DOHH2 (cell line): ENCODE measurements around the gene PTGIS.

ENCODE experiments used
- H3F3A ChIP-seq: fragments of 200-600 bp; sonication (generic), shearing (Covaris generic); 2 replicates; pipeline ENCODE4 v1.6.0; 2016; ENCODE audit warnings: antibody characterized with exemption, mild to moderate bottlenecking; ENCODE audit not compliant: control insufficient read depth, insufficient read depth
- H3K27ac ChIP-seq: fragments of 200-600 bp; sonication (generic); 2 replicates; pipeline ENCODE4 v1.5.1; 2014; ENCODE audit warnings: low read depth, mild to moderate bottlenecking, low read length, moderate library complexity
- H3K27me3 ChIP-seq: fragments of 200-600 bp; sonication (generic); 2 replicates; pipeline ENCODE4 v1.6.1; 2014; ENCODE audit warnings: mild to moderate bottlenecking, low read length, mixed read lengths; ENCODE audit not compliant: control insufficient read depth
- H3K36me3 ChIP-seq: fragments of 200-600 bp; sonication (generic); 2 replicates; pipeline ENCODE4 v1.6.1; 2014; ENCODE audit warnings: mild to moderate bottlenecking, low read length, moderate library complexity, mixed read lengths; ENCODE audit not compliant: control insufficient read depth
- H3K4me1 ChIP-seq: fragments of 200-600 bp; sonication (generic); 2 replicates; pipeline ENCODE4 v1.6.1; 2014; ENCODE audit warnings: mild to moderate bottlenecking, low read length, mixed read lengths; ENCODE audit not compliant: control insufficient read depth
- H3K4me2 ChIP-seq: fragments of 200-600 bp; sonication (generic); 2 replicates; pipeline ENCODE4 v1.6.0; 2014; ENCODE audit warnings: mild to moderate bottlenecking, low read length, moderate library complexity
- H3K4me3 ChIP-seq: fragments of 200-600 bp; sonication (generic); 2 replicates; pipeline ENCODE4 v1.5.1; 2014; ENCODE audit warnings: mild to moderate bottlenecking, low read length, mixed read lengths
- H3K79me2 ChIP-seq: fragments of 200-600 bp; sonication (generic); 2 replicates; pipeline ENCODE4 v1.6.1; 2014; ENCODE audit warnings: mild to moderate bottlenecking, low read length, mixed read lengths; ENCODE audit not compliant: control insufficient read depth
- H3K9me2 ChIP-seq: fragments of 200-600 bp; sonication (generic); replicated peaks from 2 replicates; pipeline ENCODE4 v1.6.1; 2014; ENCODE audit warnings: mild to moderate bottlenecking, low read length, mixed read lengths; ENCODE audit not compliant: control insufficient read depth
- H3K9me3 ChIP-seq: fragments of 200-600 bp; sonication (generic); 2 replicates; pipeline ENCODE4 v1.6.1; 2014; ENCODE audit warnings: antibody characterized with exemption, low read length, mixed read lengths; ENCODE audit not compliant: control insufficient read depth, insufficient read depth
- H4K20me1 ChIP-seq: fragments of 200-600 bp; sonication (generic); 2 replicates; pipeline ENCODE4 v1.6.0; 2014; ENCODE audit warnings: low read depth, mild to moderate bottlenecking, antibody characterized with exemption, low read length, moderate library complexity; ENCODE audit not compliant: control insufficient read depth, insufficient read depth
- CTCF ChIP-seq: fragments of 200-600 bp; sonication (generic); IDR thresholded peaks from one replicate; pipeline ENCODE4 v1.5.1; 2014; ENCODE audit warnings: antibody characterized with exemption, mild to moderate bottlenecking, low read depth, low read length; ENCODE audit not compliant: poor library complexity, severe bottlenecking
- EZH2phosphoT487 ChIP-seq: fragments of 200-600 bp; sonication (generic); IDR thresholded peaks from 2 replicates; pipeline ENCODE4 v1.6.1; 2017; ENCODE audit warnings: borderline replicate concordance, mild to moderate bottlenecking, antibody characterized with exemption, low read length, moderate library complexity, mixed read lengths

Gene PTGIS

DNA sequence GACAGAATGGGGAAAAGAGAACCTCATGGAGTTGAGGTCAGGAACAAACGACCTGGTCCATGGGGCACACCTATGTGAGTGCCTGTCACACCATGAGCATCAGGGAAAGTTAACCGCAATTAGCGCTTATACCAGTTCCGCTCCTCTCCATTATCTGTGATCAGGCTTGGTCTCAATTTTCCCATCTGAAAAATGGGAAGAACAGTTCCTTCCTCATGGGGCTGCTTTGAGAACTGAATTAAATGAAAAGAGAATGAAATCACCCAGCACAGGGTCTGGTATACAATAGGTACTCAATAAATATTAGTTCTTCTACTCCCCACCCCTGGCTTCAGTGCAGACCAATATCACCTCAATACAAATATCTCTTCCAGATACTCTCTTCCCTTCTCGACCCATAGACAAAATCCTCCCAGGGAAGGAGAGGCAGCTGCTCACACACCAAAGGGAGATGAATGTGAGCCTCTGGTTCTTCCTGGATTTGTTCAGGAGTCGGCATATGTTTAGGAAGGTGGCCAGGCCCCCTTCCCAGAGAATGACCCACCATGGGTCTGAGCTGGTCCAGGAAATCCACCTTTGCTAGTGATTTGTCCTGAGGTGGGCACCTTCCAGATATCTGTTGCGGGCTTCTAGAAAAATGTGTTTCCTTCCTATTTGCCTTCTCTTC, 2.4 kb upstream of the PTGIS start:
- Histone ChIP-seq H3K4me1 (no peaks in the 10 kb centered on the region), H4K20me1 (no peaks in the 10 kb centered on the region), H3K4me3 (no peak overlapping the region), H3K36me3 (no peaks in the 10 kb centered on the region), H3K27ac (no peak overlapping the region), H3K4me2 (no peak overlapping the region), H3K27me3 (peaks cover 45% of the 10 kb centered on the region), H3F3A (no peaks in the 10 kb centered on the region; the same call in 1 of the 2 replicates), H3K79me2 (no peaks in the 10 kb centered on the region), H3K9me3 (no peaks in the 10 kb centered on the region), H3K9me2 (no peaks in the 10 kb centered on the region)
- TF ChIP-seq EZH2phosphoT487 (no peak), CTCF (no peak)

GRCh38 chr20:49569411-49570115, 1.6 kb upstream of the PTGIS start:
- H3K4me1 ChIP-seq, result no peaks in the 10 kb centered on the region
- no peaks in the 10 kb centered on the region for H4K20me1 ChIP-seq
- no peak overlapping the region for H3K4me3 ChIP-seq
- H3K27ac ChIP-seq, result no peak overlapping the region
- H3K9me3 ChIP-seq, result no peaks in the 10 kb centered on the region
- H3K9me2 ChIP-seq, result no peaks in the 10 kb centered on the region
- no peak overlapping the region for H3K4me2 ChIP-seq
- no peaks in the 10 kb centered on the region; the same call in 1 of the 2 replicates for H3F3A ChIP-seq
- no peaks in the 10 kb centered on the region for H3K36me3 ChIP-seq
- H3K27me3 ChIP-seq, result peaks cover 45% of the 10 kb centered on the region
- TF ChIP-seq CTCF (no peak), EZH2phosphoT487 (no peak)
- no peaks in the 10 kb centered on the region for H3K79me2 ChIP-seq

DNA sequence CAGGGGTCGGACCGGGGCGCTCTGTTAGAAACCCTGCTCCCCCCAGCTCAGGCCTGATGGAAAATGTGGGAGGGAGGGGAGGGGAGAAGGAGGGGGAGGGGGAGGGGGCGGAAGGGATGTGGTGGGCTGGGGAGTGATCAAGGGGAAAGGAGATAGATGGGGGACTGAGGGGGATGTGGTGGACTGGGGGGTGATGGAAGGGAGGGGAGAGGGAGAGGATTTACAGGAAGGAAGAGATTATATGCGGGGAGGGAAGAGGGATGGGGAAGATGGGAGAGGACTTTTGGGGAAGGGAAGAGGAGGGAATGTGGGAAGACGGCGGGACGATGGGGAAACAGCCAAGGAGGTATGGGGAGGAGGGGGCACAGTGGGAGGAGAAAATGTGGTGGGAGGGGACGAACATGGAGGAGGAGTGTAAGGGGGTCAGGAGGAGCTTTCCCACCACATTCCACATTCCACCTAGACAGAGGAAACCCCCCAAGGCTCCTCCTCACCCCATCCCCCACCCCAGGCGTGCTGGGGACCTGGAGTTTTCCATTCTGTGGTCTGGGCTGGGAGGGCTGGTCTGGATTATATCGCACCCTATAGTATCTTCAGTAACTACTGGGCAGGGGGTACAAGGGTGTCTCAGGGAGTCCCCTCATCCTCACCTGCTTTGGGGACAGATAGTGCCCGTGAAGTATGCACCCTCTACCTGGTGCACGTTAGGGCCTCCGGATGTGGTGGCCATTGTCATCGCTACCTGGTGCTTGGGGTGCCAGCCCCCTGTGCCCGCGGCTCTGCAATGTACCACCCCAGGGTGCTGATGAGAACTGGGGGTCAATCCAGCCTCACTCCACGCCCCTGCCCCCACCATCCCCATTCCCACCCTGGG, 578 bp upstream of the PTGIS start:
- H3K4me1 ChIP-seq, result no peaks in the 10 kb centered on the region
- H3K4me3 ChIP-seq, result no peak overlapping the region
- no peaks in the 10 kb centered on the region for H4K20me1 ChIP-seq
- no peak overlapping the region for H3K27ac ChIP-seq
- H3F3A ChIP-seq, result no peaks in the 10 kb centered on the region; the same call in 1 of the 2 replicates
- no peaks in the 10 kb centered on the region for H3K9me2 ChIP-seq
- H3K79me2 ChIP-seq, result no peaks in the 10 kb centered on the region
- no peaks in the 10 kb centered on the region for H3K36me3 ChIP-seq
- no peak for TF ChIP-seq EZH2phosphoT487
- TF ChIP-seq CTCF, result no peak
- H3K4me2 ChIP-seq, result no peak overlapping the region
- H3K9me3 ChIP-seq, result no peaks in the 10 kb centered on the region
- peaks cover 40% of the 10 kb centered on the region for H3K27me3 ChIP-seq
